PC-3 (cell line): ENCODE data around the gene DPP8.

ENCODE experiments used
- EZH2 ChIP-seq: fragments of 300-600 bp; sonication (generic); IDR thresholded peaks from one replicate; pipeline ENCODE4 v1.6.1; 2017; ENCODE audit warnings: antibody characterized with exemption, mild to moderate bottlenecking, low read length; ENCODE audit not compliant: unreplicated experiment
- TF ChIP-seq, protein P1 (sequence below): fragments of 300-600 bp; sonication (generic); conservative IDR thresholded peaks from 2 replicates; pipeline ENCODE4 v1.5.1; 2017; ENCODE audit warnings: antibody characterized with exemption, low read depth, mild to moderate bottlenecking, low read length

DNA sequence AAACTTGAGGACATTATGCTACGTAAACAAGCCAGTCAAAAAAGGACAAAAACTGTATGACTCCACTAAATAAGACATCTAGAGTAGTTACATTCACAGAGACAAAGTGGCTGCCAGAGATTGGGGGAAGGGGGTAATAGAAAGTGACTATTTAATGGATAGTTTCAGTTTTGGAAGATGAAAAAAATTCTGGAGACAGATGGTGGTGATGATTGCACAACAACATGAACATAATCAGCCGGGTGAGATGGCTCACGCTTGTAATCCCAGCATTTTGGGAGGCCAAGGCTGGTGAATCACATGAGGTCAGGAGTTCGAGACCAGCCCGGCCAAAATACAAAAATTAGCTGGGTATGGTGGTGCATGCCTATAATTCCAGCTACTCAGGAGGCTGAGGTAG is 40.6 kb downstream of the DPP8 start:
- TF ChIP-seq, protein P1, sequence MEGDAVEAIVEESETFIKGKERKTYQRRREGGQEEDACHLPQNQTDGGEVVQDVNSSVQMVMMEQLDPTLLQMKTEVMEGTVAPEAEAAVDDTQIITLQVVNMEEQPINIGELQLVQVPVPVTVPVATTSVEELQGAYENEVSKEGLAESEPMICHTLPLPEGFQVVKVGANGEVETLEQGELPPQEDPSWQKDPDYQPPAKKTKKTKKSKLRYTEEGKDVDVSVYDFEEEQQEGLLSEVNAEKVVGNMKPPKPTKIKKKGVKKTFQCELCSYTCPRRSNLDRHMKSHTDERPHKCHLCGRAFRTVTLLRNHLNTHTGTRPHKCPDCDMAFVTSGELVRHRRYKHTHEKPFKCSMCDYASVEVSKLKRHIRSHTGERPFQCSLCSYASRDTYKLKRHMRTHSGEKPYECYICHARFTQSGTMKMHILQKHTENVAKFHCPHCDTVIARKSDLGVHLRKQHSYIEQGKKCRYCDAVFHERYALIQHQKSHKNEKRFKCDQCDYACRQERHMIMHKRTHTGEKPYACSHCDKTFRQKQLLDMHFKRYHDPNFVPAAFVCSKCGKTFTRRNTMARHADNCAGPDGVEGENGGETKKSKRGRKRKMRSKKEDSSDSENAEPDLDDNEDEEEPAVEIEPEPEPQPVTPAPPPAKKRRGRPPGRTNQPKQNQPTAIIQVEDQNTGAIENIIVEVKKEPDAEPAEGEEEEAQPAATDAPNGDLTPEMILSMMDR = no peak
- TF ChIP-seq EZH2 = no peak
